AG08396 (cell line): ENCODE data around the gene GALE.
"Not testable (repeated sequence)": the region's sequence is repeated elsewhere in the genome, so short reads cannot be mapped to it uniquely, and the experiment has no call there.

Experiments
- DNase-seq: peaks from one replicate; pipeline ENCODE4 v3.0.0; 2012; ENCODE audit warnings: low spot score, mixed read lengths

Gene GALE

DNA sequence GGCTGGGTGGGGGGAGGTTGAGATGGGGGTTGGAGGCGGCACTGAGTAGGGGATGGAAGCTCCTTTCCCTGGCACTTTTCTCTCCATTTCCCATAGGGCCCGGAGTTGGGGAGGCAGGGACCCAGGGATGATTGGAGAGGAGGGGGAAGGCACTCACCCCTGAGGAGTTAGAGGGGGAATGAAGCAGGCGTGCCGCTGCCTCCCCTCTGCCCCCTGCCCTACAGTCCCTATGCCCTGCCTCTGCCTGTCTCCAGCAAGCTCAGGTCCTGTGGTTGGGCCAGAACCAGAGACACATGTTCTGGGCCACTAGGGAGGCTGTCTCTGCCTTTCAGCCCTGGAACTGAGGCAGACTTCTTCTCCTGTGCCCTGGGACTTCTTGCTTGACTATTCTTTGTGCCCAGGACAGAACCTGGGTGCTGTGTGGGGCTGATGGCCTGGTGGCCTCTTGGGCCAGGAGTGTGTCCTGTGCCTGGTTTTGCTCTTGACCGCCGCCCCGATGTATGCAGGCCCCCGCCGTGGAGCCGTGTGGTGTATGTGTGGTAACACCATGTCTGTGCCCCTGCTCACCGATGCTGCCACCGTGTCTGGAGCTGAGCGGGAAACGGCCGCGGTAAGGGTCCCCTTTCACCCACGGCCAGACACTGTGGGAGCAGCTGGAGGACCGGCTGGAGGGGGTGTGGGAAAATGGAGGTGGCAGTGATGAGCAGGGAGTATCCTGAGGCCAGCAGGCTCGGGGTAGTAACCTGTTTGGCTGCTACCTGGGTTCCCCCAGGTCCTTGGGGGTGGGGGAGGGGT is 8.2 kb downstream of the GALE start:
- DNase-seq: no peak

- peak; percentile 50 for DNase-seq
Measured at GRCh38 chr1:23791516-23792047, 9.0 kb downstream of the GALE start.

DNA sequence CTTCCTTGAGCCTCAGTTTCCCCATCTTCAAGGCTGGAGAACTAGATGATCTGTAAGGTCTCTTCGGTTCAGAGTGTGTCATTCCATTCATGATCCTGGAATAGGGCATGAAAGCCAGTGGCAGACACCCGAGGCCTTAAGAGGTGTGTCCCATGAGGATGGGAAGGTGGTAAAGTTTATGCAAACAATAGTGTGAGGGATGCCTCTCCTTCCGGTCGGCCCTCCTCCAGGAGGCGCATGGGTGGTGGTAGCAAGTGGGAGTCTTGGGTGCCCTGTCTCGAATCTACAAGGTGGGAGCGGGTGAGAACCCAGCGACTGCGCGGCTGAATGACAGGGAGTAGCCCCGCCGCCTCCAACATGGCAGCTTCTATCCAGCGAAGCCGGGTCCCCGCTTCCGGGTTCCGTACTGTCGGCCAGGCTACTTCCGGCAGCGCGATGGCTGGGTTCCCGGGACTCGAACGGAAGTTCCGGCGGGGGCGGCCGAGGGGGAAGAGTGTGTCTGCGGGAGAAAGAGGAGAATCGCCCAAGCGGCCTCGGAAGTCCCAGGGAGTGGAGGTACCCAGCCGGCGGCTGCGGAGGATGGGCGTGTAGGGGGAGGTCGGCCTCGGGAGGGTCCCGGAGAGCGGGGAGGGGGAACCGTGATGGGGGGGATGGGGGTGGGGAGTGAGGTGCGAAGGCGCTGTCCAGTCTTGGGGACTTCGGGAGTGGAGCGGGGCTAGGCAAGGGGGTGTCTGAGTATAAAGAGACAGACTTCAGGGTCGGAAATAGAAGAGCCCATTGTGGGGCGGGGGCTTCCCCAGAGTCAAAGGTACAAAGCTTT is 9.6 kb downstream of the GALE start, which contains the start of gene LYPLA2:
Gene LYPLA2, plus strand, starts transcription at position 450 of the 820 bp plus-strand sequence. CDS start 1,538 bp downstream, outside the sequence.
- DNase-seq: peak; percentile 90

DNA sequence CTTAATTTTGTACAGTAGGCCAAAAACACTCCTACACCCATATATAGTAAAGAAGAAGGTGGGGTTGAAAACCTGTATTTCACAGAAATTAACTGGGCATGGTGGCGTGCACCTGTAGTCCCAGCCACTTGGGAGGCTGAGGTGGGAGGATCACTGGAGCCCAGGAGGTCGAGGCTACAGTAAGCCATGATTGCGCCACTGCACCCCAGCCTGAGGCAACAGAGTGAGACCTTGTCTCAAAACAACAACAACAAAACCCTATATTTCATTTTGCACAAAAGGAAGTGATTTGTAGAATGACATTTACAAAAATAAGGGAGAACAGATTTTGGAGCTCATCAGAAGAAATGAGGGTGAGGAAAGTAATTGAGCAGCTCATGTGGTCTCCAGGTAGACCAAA is 11.9 kb downstream of the GALE start:
- no peak for DNase-seq

DNA sequence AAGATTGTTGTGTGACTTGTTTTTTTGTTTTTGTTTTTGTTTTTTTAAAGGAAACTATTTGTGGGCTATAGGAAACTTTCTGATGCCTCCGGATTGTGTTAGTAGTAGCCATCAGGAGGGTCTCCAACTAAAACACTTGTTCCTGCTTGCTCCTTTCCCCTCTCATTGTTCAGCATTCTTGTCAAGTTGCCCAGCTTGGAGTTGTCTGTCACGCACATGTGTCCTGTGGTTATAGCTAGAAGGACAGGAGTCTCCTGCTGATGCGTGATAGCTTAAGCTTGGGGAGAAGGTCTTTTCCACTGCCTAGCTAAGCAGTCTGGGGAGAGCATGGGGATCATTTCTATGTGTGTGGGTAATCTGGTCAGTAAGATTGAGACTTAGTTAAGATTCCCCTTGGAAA is 12.9 kb downstream of the GALE start:
- no peak for DNase-seq

DNA sequence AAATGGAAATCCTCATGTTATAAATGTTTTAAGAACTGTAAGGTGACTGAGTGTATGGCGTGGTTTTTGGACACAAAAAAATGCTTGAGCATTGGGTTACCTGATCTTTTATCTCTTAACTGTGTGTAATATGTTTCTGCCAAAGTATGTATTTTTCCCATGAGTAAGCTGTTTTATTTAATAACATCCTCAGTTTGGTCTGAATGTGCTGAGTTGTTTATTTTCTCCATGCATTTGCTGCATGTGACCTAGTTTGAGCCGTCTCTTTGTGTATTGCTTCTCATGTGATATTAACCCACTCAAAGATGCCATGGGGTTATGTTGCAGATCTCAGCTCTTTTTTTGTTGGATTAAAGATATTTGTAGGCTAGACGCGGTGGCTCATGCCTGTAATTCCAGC is 15.7 kb downstream of the GALE start:
- no peak for DNase-seq

DNA sequence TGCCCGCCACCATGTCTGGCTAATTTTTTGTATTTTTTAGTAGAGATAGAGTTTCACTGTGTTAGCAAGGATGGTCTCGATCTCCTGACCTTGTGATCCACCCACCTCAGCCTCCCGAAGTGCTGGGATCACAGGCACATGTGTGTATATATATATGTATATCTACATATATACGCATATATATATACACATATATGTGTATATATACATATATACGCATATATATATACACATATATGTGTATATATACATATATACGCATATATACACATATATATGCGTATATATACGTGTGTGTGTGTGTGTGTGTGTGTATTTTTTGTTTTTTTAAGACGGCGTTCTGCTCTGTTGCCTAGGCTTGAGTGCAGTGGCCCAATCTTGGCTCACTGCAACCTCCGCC is 17.4 kb downstream of the GALE start:
- not testable (repeated sequence) for DNase-seq

- peak; percentile 65 for DNase-seq
Measured at GRCh38 chr1:23779826-23780371, 20.7 kb downstream of the GALE start.

- peak; percentile 98 for DNase-seq
Measured at GRCh38 chr1:23777979-23778814, 22.4 kb downstream of the GALE start, which contains the start of gene PITHD1. Gene PITHD1, plus strand, starts transcription at chr1:23778418. Its CDS starts 98 bp downstream, at chr1:23778516.

- no peak for DNase-seq
Measured at GRCh38 chr1:23776217-23776616, 24.3 kb downstream of the GALE start.

DNA sequence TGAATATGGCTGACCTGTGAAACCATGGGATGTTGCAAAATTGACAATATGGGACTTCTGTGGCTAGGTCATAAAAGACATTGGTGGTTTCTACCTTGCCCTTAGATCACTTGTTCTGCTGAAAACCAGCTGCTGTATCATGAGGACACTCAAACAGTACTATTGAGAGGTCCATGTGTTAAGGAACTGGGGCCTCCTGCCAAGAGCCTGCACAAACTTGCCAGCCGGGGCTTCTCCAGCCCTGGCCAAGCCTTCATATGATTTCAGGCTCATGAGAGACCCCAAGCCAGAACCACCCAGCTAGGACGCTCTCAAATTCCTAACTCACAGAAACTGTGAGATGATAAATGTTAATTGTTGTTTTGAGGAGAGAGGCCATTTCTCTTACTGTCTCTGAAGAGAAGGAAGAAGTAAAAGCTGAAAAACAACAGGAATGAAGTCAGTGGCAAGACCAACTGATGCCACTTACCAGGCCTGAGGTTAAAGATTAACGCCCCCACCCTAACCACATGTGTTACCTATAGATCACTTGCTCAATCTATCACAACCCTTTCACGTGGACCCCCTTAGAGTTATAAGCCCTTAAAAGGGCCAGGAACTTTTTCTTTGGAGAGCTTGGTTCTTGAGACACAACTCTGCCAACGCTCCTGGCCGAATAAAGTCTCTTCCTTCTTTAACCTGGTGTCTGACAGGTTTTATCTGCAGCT is 26.2 kb downstream of the GALE start:
- DNase-seq: no peak

- DNase-seq: no peak
Measured at GRCh38 chr1:23772854-23773242, 27.7 kb downstream of the GALE start.

DNA sequence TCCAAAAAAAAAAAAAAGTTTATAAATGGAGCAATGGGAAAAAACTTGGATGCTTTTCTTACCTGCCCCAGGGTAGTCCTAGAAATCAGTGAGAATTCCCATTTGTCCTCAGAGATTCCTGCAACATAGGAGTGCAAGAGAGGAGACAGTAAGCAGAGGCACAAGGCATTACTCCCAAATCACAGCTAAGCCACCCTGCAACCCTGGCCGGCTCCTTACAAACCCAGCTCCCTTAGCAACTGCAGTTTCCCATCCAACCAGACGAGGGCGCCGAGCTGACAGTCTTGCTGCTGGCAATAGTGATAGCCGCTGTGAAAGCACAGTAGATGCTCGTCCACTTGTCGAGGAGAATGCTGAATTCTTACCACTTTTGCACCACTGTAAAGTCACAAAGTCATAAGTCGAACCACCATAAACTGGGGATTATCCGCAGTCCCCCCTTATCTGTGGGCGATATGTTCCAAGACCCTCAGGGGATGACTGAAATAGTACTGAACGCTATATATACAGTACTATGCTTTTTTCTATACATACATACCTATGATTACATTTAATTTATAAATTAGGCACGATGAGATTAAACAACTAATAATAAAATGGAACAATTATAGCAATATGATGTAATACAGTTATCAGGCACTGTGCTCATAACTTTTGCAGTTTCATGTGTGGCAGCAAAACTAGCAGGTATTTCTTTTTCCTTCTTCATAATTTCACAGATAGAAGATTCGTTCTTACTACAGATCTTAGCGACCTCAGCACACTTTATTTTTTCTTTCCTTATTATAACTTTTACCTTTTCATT is 28.3 kb downstream of the GALE start:
- DNase-seq: peak; percentile 73

DNA sequence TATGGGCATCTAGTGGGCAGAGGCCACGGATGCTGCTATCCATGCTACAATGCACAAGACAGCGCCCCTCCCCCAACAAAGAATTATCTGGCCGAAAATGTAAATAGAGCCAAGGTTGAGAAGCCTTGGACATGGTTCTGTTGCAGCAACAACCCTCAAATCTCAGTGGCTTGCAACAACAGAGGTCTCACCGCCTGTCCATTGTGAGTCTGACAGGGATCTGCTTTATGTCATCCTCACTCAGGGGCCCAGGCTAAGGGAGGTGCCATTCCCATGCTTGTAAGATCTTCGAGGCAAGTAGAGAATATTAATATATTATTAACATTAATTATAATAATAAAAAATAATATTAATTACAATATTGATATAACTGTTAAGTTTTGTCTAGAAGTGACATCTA is 31.8 kb downstream of the GALE start:
- no peak for DNase-seq

DNA sequence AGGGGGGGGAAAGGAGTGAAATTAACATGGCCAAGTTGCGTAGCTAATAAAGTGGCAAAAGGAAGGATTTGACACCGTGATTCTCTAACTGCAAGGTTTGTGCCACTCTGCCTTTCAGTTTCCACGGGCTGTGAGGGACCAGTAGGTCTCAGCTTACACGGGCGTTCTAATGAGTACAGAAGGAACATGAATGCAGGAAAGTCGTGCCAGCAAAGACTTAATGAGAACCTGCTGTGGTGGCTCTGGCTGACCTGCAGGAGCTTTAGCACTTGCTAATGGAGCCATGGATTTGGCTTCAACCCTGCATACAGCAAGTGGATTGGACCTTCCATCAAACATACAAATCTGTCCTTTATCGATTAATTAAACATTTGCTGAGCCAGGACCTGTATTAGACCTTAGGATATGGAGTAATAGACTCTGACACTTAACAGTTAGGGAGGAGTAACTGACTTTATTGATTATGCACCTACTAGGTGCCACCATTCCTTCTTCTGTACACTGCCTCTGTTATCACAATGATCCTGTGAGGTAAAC is 37.4 kb downstream of the GALE start:
- DNase-seq: no peak

GRCh38 chr1:23759277-23759676 is 41.3 kb downstream of the GALE start:
- DNase-seq: no peak

- DNase-seq: no peak
Measured at GRCh38 chr1:23757812-23758211, 42.7 kb downstream of the GALE start.

DNA sequence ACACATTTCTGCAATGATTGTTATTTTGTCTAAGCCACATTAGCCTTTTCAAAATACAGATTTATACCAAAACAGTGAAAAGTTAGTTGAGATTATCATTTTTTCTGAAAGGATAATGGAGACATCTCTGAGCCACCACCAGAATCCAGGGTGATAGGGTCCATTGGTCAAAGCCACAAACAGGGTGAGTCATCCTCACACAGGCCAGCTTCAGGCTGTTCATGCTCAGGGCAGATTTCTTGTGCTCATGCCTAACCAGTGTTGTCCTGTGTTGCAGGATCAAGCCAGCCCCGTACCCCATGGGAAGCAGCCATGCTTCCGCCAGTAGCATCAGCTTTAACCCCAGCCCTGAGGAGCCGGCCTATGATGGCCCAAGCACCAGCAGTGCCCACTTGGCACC is 43.9 kb downstream of the GALE start:
- peak; percentile 51 for DNase-seq

DNA sequence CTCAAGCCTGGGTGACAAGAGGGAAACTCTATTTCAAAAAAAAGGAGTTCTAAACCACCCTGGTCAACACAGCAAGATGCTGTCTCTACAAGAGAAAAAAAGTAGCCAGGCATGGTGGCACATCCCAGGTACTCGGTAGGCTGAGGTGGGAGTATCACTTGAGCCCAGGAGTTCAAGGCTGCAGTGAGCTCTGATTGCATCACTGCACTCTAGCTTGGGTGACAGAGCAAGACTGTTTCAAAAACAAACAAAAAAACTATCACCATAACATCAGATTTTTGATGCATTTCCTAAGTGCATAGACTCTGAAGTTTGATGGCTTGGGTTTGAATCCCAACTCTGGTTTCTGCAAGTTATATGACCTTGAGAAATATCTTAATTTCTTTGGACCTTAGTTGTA is 47.6 kb downstream of the GALE start:
- no peak for DNase-seq

DNA sequence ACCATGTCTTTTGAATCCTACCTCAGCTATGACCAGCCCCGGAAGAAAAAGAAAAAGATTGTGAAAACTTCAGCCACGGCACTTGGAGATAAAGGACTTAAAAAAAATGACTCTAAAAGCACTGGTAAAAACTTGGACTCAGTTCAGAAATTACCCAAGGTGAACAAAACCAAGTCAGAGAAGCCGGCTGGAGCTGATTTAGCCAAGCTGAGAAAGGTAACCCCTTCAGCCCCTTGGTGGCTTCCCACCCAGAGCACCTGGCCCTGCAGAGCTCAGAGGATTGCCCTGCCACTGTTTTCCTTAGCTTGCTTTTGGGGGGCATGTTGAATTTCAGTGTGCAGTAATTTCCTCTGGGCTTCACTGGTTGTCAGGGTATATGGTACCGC is 48.7 kb downstream of the GALE start:
- no peak for DNase-seq
